GM12801 (cell line): ENCODE results near the gene SLC39A11.

ENCODE experiments used
- CTCF ChIP-seq: IDR thresholded peaks from one replicate; pipeline ENCODE4 v1.5.1; 2011; ENCODE audit warnings: control low read depth; ENCODE audit not compliant: insufficient read length; ENCODE audit errors: extremely low read depth

Gene SLC39A11

GRCh38 chr17:72822358-72823023 is 270.0 kb downstream of the SLC39A11 start:
- no peak for TF ChIP-seq CTCF

- TF ChIP-seq CTCF: no peak
These were observed 276.1 kb downstream of the SLC39A11 start for GRCh38 chr17:72816406-72816805.

- no peak for TF ChIP-seq CTCF
These were observed 279.0 kb downstream of the SLC39A11 start for GRCh38 chr17:72813481-72813880.

GRCh38 chr17:72812823-72813222 is 279.7 kb downstream of the SLC39A11 start:
- TF ChIP-seq CTCF: no peak

GRCh38 chr17:72811976-72812687 is 280.4 kb downstream of the SLC39A11 start:
- no peak for TF ChIP-seq CTCF

GRCh38 chr17:72810991-72811508 is 281.4 kb downstream of the SLC39A11 start:
- TF ChIP-seq CTCF: no peak

GRCh38 chr17:72806011-72806410 is 286.5 kb downstream of the SLC39A11 start:
- TF ChIP-seq CTCF: no peak
